NCI-H2081 (cell line): ENCODE measurements around the gene ARHGEF26.
A peak's percentile ranks its signal among the peaks of the same experiment; 100 is the strongest.
"Not testable (repeated sequence)": the region's sequence is repeated elsewhere in the genome, so short reads cannot be mapped to it uniquely, and the experiment has no call there.

Experiments
- DNase-seq, 2 experiments: peaks; one replicate each; lab custom pipeline; 2025; lab: John Stamatoyannopoulos, UW

The ARHGEF26 gene

GRCh38 chr3:154120961-154121700 is at the start of gene ARHGEF26:
ARHGEF26 (plus strand) TSS chr3:154121390; CDS start chr3:154121993, 603 bp downstream.
- DNase-seq: peak; percentile 86 to 90

- no peak for DNase-seq
These were observed 46.2 kb upstream of the ARHGEF26 start for GRCh38 chr3:154074966-154075365.

- DNase-seq: no peak
These were observed 42.5 kb upstream of the ARHGEF26 start for GRCh38 chr3:154078672-154079071.

- DNase-seq: no peak
These were observed 39.9 kb upstream of the ARHGEF26 start for GRCh38 chr3:154081305-154081704.

DNA sequence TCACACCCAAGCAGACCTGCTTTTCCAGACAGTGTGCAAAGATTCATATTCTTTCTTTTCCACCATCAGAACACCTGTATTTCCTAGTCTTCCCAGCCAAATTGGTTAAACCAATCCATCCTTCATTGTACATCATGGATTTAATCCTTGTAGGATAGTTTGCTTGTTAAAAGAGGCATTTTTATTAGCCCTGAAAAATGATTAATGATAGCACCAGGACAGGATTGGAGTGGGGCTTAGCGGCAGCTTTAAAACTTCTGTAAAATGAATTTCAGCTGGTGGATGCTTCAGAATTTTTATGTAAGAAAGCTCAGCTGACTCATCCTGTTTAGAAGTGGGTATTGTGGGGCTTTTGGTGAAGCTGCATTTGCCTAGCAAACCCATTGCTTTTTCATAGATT is 36.1 kb upstream of the ARHGEF26 start:
- DNase-seq: no peak

DNA sequence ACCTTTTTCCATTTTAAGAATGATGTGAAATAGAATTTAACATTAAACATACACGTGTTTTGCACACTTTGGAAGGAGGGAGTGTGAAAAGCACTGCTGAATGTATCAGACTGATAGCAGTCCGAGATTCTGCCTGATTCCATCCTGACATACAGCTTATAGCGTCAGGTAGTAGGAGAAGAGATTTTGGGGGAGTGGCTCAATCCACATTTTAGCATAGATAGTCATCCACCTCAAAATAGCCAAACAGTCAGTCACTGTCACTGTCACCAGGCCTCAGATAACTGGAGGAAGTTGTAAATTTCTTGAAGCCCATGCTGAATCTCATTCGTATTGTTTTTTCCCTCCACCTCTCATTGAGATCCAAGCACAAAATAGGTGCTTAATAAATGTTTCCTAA is 35.4 kb upstream of the ARHGEF26 start:
- no peak for DNase-seq

DNA sequence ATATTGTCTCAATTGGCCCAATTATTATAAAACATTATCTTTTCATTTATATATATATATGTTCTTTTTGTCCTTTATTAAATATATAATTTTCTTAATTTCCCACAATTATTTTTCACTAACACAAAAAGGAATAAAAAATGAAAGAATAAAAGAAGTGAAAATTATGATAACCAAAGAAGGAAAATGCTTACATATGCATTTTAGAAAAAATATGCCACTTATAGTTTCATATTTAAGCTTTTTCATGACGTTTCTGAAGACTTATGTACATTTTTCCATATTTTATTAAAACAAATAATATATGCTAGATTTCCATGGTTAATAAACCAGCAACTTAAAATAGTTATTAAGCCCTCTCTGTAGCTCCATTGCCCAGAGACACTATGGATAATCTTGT is 34.9 kb upstream of the ARHGEF26 start:
- DNase-seq: no peak

DNA sequence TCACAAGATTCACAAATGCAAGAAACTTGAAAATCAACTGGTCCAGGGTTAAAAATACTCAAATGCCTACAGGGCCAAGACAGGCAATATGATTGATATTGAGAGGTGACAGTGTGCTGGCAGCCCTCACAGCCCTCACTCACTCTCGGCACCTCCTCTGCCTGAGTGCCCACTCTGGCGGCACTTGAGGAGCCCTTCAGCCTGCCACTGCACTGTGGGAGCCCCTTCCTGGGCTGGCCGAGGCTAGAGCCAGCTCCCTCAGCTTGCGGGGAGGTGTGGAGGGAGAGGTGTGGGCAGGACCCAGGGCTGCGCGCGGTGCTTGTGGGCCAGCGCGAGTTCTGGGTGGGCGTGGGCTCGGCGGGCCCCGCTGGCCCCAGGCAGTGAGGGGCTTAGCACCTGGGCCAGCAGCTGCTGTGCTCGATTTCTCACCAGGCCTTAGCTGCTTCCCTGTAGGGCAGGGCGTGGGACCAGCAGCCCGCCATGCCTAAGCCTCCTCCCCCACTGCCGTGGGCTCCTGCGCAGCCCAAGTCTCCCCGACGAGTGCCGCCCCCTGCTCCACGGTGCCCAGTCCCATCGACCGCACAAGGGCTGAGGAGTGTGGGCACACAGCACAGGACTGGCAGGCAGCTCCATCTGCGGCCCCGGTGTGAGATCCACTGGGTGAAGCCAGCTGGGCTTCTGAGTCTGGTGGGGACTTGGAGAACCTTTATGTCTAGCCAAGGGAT is 33.3 kb upstream of the ARHGEF26 start:
- not testable (repeated sequence) for DNase-seq

DNA sequence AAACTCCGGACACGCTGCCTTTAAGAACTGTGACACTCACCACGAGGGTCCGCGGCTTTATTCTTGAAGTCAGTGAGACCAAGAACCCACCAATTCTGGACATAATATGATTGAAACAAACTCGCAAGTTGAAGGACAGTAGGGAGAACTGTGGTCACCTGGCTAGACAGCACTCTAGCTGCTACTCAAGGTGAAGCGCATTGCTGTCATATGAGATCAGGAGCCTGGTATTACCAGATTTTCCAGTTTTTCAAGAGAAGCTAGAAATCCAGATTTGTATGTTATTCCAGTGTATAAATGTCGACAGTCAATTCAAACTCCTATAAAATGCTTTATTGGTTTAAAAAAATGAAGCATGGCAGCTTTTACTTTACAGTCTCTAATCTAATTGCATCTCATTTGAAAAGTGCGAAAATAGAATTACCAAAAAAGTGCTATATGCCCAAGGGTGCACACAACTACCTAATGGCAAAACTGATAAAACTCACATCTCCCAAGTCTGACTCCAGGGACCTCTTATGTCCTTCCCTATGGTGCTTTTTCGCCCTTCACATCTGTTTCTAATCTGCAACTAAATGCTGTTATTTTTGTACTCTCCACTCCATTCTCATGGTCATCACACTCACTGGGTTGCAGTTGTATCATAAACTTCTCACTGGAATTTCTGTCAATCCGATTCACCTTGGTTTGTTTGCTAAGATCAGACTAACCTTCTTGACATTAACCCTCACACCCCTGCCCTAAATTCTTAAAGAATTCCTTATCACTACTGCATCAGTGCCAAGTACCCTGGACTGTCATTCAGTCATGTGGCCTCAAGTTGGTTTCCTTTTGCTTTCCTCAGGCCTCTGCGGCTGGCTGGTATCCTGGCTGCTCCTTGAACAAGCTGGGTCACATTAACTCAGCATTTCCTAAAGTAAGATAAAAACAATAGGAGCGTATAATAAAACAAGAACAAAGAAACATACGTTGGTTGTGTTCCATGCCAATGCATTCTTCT is 31.5 kb upstream of the ARHGEF26 start:
- DNase-seq: no peak

- no peak for DNase-seq
These were observed 27.1 kb upstream of the ARHGEF26 start for GRCh38 chr3:154094051-154094450.

GRCh38 chr3:154095832-154096421 is 25.3 kb upstream of the ARHGEF26 start:
- peak; percentile 3 to 25 for DNase-seq

GRCh38 chr3:154098376-154098775 is 22.8 kb upstream of the ARHGEF26 start:
- no peak for DNase-seq

DNA sequence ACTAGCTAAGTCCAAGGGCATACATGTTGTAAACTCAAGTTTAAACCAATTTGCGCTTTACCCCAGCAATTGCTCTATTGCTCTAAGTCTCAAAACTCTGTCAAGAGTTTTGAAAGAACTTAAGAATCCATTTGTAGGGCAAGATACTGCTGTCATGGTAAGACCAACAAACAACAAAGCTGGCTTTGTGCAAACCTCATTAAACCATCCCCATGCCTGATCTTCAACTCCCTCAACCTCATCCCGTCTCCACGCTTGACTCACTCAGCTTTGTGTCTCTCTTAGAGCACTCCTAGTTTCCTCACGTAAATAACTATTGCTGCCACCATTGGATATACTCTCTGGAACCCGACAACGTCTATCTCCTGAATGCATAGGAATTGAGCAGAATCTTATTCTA is 20.6 kb upstream of the ARHGEF26 start:
- no peak for DNase-seq

- DNase-seq: no peak
These were observed 19.9 kb upstream of the ARHGEF26 start for GRCh38 chr3:154101250-154101649.

- no peak for DNase-seq
These were observed 19.0 kb upstream of the ARHGEF26 start for GRCh38 chr3:154102225-154102624.

- no peak for DNase-seq
These were observed 15.8 kb upstream of the ARHGEF26 start for GRCh38 chr3:154105218-154105975.

- no peak for DNase-seq
These were observed 9.7 kb upstream of the ARHGEF26 start for GRCh38 chr3:154111365-154111935.

- no peak for DNase-seq
These were observed 8.9 kb upstream of the ARHGEF26 start for GRCh38 chr3:154112146-154112852.

DNA sequence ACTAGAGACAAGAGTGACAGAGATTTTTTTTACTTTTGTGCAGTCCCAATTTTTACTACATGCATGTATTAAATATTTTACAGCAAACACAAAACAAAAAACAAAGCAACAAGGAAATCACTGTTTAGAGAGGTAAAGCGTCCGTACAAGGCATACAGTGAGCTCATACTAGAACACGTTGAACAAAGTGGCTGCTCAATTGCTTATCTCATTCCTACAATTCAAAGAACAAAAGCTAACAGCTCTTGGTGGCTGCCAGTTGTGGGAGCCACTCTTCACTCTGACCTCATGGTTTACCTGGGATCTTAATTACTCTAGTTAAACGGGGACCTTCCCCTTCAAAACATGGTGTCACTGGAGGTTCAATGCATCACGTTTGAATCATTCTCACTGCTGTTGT is 7.6 kb upstream of the ARHGEF26 start:
- DNase-seq: no peak

DNA sequence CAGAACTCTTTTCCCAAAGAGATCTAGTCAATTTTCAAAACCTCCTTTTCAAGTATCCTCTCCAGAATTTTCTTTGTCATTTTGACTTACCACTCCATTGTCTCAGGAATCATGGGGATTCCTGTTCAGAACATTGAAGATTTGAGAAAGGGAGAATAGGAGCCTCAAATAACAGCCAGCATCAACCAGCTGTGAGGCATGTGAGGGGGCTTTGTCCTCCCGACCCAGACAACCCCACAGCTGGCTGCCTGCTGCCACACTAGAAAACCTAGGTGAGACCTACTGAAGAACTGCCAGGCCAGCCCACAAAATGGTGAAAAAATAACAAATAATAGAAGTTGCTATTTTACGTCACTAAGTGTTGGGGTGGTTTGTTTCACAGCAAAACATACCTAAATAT is 5.9 kb upstream of the ARHGEF26 start:
- no peak for DNase-seq
